Ammon's horn (tissue), 1 donor: ENCODE data around the gene HUS1B.

Experiments used
- DNase-seq: peaks from one replicate; pipeline ENCODE4 v3.0.0-alpha.2; 2016; ENCODE audit warnings: low spot score

HUS1B gene

GRCh38 chr6:621931-622330, 35.0 kb downstream of the HUS1B start:
- no peak for DNase-seq

- no peak for DNase-seq
Observed at GRCh38 chr6:620950-621349, 36.0 kb downstream of the HUS1B start.

- DNase-seq = no peak
Observed at GRCh38 chr6:620166-620565, 36.7 kb downstream of the HUS1B start.

GRCh38 chr6:617456-618100, 39.3 kb downstream of the HUS1B start:
- DNase-seq = no peak

GRCh38 chr6:613981-614380, 42.9 kb downstream of the HUS1B start:
- DNase-seq = no peak

GRCh38 chr6:611928-612327, 45.0 kb downstream of the HUS1B start:
- no peak for DNase-seq

- no peak for DNase-seq
Observed at GRCh38 chr6:610882-611281, 46.0 kb downstream of the HUS1B start.

- DNase-seq = no peak
Observed at GRCh38 chr6:609905-610304, 47.0 kb downstream of the HUS1B start.

- DNase-seq = no peak
Observed at GRCh38 chr6:606829-607379, 50.0 kb downstream of the HUS1B start.
